Measurements from ENCODE around the gene LRRC45. TPM values are rescaled to one million over a fixed set of nuclear protein-coding genes. Genes with fewer than 3 reads are reported as not detected.

The LRRC45 gene
- total and polyA plus RNA-seq, 2 of the 4 experiments (the other 2 are of a cell fraction) = 7.2 to 10.2 TPM

GRCh38 chr17:81994593-81995462, 28.3 kb upstream of the LRRC45 start (continued):
- no peak for TF ChIP-seq RFX5 (IDR thresholded peaks at IDR 0.05; ENCODE audit: low read depth, low read length)

- Histone ChIP-seq H4K91ac (ENCODE audit: insufficient read depth, low read depth, low read length) (no peak overlapping the region), H2BK15ac (ENCODE audit: low read depth, low read length) (no peak overlapping the region), H2BK120ac (ENCODE audit: low read depth, low read length) (no peak overlapping the region), H3K9me1 (ENCODE audit: insufficient read depth, low read length) (no peaks in the 10 kb centered on the region), H3K56ac (ENCODE audit: extremely low read depth, insufficient read depth, low read length) (no peak overlapping the region), H3K9ac (ENCODE audit: low read depth, low read length) (no peak overlapping the region), H2AK5ac (ENCODE audit: low read depth, low read length) (no peak overlapping the region), H4K5ac (ENCODE audit: low read depth, low read length) (no peak overlapping the region), H3K18ac (ENCODE audit: low read depth, low read length) (no peak overlapping the region), H2BK20ac (ENCODE audit: low read depth, low read length) (no peak overlapping the region), H3K9me3 (ENCODE audit: control insufficient read depth, insufficient read depth, low read length) (no peaks in the 10 kb centered on the region), H3K27ac (ENCODE audit: insufficient read depth, low read length) (no peak overlapping the region), H3K14ac (replicated peaks; ENCODE audit: low read depth, low read length) (no peak overlapping the region), H2AFZ (replicated peaks; ENCODE audit: low read length, poor library complexity) (no peak overlapping the region), H2BK5ac (ENCODE audit: low read depth, low read length, poor library complexity, severe bottlenecking) (no peak overlapping the region), H3K4me3 (ENCODE audit: insufficient read depth, low read depth, low read length) (no peak overlapping the region), H3K4me2 (ENCODE audit: low read depth, low read length) (no peak overlapping the region), H4K8ac (ENCODE audit: low read depth in 2 of 2, low read length in 2 of 2) (no peak overlapping the region), H3K4ac (ENCODE audit: low read depth, low read length) (no peak overlapping the region), H3K27me3 (ENCODE audit: control insufficient read depth, insufficient read depth, low read length) (no peaks in the 10 kb centered on the region), H4K20me1 (ENCODE audit: insufficient read depth, low read length) (peaks cover 6% of the 10 kb centered on the region), H3K79me1 (ENCODE audit: low read depth in 1 of 2, low read length in 2 of 2) (peaks cover 9 to 21% of the 10 kb centered on the region in 2 experiments; a peak in 3 of 4 replicates), H3K23ac (ENCODE audit: low read depth, low read length) (no peak overlapping the region), H3K4me1 (ENCODE audit: control insufficient read depth, insufficient read depth, low read length) (peaks cover 13% of the 10 kb centered on the region), H3K36me3 (ENCODE audit: control insufficient read depth, insufficient read depth, low read length) (peaks cover 8% of the 10 kb centered on the region; the same call in 1 of the 2 replicates), H2AK9ac (replicated peaks; ENCODE audit: low read depth, low read length, poor library complexity) (peak overlapping the region; percentile 76)
- ChIA-PET CTCF (no interaction called here), POLR2A (ENCODE audit: unreplicated experiment) (interaction anchor here (0.6 kb wide), 1 partner anchor 273 kb away, joined by 3 read pairs; no protein-coding TSS in a partner anchor)
- dilution Hi-C loops (cut with HindIII; ENCODE audit: low sequenced_read_pairs, unreplicated experiment) (no loop called here), intact Hi-C loops (cut with micrococcal nuclease) (no loop called here), in situ Hi-C loops (cut with MboI; ENCODE audit: low sequenced_read_pairs) (no loop called here)
- TF ChIP-seq MAZ (IDR thresholded peaks at IDR 0.05; ENCODE audit: borderline replicate concordance, low read depth, low read length) (no peak), MXI1 (IDR thresholded peaks at IDR 0.05; ENCODE audit: borderline replicate concordance, low read depth, low read length) (no peak), BHLHE40 (IDR thresholded peaks at IDR 0.05; ENCODE audit: low read depth, low read length) (no peak)
- ATAC-seq (ENCODE audit: low read depth) = no peak
- WGBS, 2 experiments (ENCODE audit: extremely low coverage in 2 of 2, insufficient read length in 1 of 2) = 94% methylated on average over 9 of the region's 29 CpGs; no CpG with 5 or more reads in 1 of the 2 experiments
- no peak for DNase-seq
- BruUV-seq (replicated peaks) = no TSS peak
Observed at GRCh38 chr17:81995463-81996231, 27.5 kb upstream of the LRRC45 start.

All from IMR-90 (cell line).